Activated T-cell treated with anti-CD3 and anti-CD28 coated beads, Interleukin-2, amount 50 U/mL, for 24 hours (primary cell): ENCODE data around the gene TBC1D10B.
A peak's percentile ranks its signal among the peaks of the same experiment; 100 is the strongest.

Experiments used
- DNase-seq: peaks from one replicate; pipeline ENCODE4 v3.0.0-alpha.2; 2020
- H3K27ac Mint-ChIP-seq: 2 replicates; pipeline ENCODE4 v1.8.0; 2020; ENCODE audit warnings: mild to moderate bottlenecking, mixed read lengths
- H3K27me3 Mint-ChIP-seq: 2 replicates; pipeline ENCODE4 v1.8.0; 2020; ENCODE audit warnings: mixed read lengths
- H3K36me3 Mint-ChIP-seq: 2 replicates; pipeline ENCODE4 v1.8.0; 2020; ENCODE audit warnings: low read depth, mixed read lengths
- H3K4me1 Mint-ChIP-seq: 2 replicates; pipeline ENCODE4 v1.8.0; 2020; ENCODE audit warnings: low read depth, mixed read lengths
- H3K4me3 Mint-ChIP-seq: 2 replicates; pipeline ENCODE4 v1.8.0; 2020; ENCODE audit warnings: mild to moderate bottlenecking, moderate library complexity, mixed read lengths
- H3K9me3 Mint-ChIP-seq: 2 replicates; pipeline ENCODE4 v1.8.0; 2020; ENCODE audit warnings: mixed read lengths

Gene TBC1D10B

DNA sequence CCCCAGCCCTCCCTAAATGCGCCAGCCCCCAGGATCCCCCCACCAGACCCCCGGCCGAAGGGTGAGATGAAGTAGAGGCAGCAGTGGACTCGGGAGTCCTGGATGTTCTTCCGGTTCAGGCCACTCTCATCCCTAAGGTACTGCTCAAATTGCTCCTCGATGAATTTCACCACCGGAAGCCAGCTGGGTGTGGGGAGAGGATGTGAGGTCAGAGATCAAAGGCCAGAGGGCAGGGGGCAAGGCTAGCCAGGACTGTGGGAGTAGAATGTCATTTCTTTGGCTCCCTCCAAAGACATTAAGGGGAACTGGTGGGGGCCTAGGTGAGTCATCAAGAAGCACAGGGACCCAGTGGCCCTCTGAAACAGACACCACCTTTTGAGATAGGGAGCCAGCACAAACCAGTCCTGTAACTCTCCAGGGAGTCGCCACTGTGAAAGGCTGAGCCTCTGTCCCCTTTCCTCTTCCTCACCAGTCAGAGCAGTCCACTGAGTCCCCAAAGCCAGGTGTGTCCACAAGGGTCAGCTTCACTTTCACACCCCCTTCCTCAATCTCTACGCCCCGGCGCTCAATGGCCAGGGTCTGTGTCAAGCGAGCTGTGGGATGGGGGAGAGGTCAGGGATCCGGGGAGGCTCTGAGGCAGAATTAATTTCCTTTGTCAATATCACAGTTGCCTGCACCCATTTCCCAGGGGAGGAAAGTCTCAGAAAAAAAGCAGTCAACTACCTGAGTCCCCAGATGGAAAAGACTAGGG lies 11.2 kb upstream of the TBC1D10B start:
- no peak for DNase-seq
- Mint-ChIP-seq H3K4me3 (peak overlapping the region; percentile 90), H3K27me3 (no peaks in the 10 kb centered on the region), H3K36me3 (peaks cover 50% of the 10 kb centered on the region), H3K27ac (peak overlapping the region; percentile 93), H3K4me1 (peaks cover 59% of the 10 kb centered on the region), H3K9me3 (no peaks in the 10 kb centered on the region)

DNA sequence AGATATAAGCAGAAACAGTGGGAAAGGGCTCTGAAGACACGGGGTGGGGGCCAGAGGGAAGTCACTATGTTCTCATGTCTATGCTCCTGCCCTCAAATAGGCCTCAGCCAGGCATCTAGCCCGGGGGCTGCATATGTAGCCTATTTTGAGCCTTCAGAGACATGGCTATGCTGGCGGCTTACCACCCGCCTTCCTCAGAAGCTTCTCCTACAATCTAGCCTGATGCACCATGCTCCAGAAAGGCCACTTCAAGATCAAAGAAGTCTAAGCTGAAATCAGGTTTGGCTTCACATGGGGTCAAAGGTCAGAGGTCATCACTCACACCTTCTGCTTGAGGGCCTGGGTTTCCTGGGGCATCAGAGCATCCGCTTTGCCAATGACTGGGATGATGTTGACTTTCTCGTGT lies 10.5 kb upstream of the TBC1D10B start:
- H3K27me3 Mint-ChIP-seq: no peaks in the 10 kb centered on the region
- H3K9me3 Mint-ChIP-seq: no peaks in the 10 kb centered on the region
- H3K27ac Mint-ChIP-seq: peak overlapping the region; percentile 93
- H3K36me3 Mint-ChIP-seq: peaks cover 50% of the 10 kb centered on the region
- peaks cover 59% of the 10 kb centered on the region for H3K4me1 Mint-ChIP-seq
- DNase-seq: no peak
- H3K4me3 Mint-ChIP-seq: peak overlapping the region; percentile 90

DNA sequence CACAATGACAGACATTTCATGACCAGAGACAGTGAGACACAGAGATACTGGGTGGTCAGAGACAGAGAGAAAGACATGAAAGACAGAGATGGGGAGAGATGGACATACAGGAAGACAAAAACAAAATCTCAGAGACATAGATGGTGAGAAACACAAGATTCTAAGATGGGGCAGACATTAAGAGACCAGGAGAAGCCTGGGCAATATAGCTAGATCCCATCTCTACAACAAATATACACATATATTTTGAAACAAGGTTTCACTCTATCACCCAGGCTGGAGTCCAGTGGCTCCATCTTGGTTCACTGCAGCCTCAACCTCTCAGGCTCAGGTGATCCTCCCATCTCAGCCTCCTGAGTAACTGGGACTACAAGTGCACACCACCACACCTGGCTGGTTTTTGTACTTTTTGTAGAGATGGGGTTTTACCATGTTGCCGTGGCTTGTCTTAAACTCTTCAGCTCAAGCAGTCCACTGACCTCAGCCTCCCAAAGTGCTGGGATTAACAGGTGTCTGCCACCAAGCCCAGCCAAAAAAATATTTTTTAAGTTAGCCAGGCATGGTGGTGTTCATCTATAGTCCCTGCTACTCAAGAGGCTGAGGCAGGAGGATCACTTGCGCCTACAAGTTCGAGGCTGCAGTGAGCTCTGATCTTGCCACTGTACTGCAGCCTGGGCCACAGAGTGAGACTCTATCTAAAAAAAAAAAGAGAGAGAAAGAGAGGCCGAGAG lies 9.9 kb upstream of the TBC1D10B start:
- Mint-ChIP-seq H3K4me1 (peaks cover 59% of the 10 kb centered on the region), H3K27ac (peak overlapping the region; percentile 100), H3K27me3 (no peaks in the 10 kb centered on the region), H3K36me3 (peaks cover 50% of the 10 kb centered on the region), H3K4me3 (peak overlapping the region; percentile 98), H3K9me3 (no peaks in the 10 kb centered on the region)
- no peak for DNase-seq

DNA sequence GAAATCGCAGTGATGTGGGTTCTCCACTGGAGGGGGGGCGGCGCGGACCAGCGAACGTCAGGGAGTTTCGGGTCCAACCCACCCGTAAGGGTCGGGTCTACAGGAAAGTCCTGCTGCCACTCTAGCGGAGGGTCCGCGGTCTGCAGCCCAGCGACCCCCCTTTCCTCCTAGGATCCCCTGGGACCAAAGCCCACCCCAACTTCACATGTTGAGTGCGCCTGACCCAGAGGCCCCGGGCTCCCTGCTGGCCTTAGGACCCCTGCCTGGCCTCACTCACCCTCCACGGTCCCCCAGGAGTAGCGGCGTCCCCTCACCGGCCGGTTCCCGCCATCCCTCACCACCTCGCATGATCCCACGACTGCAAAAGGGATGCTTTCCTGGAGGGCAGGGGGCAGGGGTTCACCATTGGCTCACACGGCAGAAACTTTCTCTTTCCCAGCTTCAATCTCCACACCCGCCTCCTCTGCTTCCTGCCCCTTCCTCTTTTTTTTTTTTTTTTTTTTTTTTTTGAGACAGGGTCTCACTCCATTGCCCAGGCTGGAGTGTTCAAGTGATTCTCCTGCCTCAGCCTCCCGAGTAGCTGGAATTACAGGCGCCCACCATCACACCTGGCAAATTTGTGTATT lies 9.0 kb upstream of the TBC1D10B start:
- Mint-ChIP-seq H3K4me3 (peak overlapping the region; percentile 98), H3K27me3 (no peaks in the 10 kb centered on the region), H3K9me3 (no peaks in the 10 kb centered on the region), H3K4me1 (peaks cover 57% of the 10 kb centered on the region), H3K27ac (peak overlapping the region; percentile 100), H3K36me3 (peaks cover 50% of the 10 kb centered on the region)
- DNase-seq: no peak

DNA sequence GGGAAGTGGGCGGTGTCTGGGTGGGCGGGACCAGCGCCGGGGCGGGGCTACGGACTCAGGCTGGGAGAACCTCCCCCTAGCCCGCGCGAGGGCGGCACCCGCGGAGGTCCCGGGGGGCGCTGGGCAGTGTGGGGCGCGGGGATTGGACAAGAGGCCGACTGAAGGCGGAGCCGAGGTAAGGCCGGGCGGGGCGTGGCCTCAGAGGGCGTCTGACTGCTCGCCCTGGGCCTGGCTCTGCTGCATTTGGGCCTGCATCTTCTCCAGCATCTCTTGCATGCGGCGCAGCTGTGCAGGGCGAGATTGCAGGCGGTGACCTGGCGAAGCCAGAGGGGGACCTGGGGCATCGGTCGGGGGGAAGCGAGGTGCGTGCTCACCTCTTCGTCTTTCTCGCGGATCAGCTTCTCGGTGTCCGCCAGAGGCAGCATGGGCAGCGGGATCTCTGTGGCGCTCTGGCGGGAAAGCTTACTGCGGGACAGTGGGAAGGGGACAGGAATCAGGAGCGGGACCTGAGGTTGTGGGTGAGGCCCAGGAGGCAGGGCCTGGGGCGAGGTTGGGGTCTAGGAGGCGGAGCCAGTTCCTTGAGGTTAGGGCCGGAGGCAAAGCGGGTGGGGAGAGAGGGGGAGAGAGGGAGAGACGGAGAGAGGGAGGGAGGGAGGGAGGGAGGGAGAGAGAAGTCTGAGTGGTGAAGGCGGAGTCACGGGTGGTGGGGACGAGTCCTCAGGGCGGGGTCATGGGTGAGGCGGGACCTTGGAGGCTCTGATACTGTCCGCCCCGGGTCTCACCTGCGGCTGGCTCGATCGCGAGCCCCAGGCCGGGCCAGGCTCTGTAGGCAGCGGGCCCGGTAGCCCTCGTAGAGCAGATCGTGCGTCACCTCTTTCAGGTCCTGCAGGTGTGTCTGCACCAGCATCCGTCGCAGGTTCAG lies 8.2 kb upstream of the TBC1D10B start:
- peak; percentile 100 for DNase-seq
- peaks cover 54% of the 10 kb centered on the region for H3K4me1 Mint-ChIP-seq
- H3K4me3 Mint-ChIP-seq: peak overlapping the region; percentile 98
- H3K36me3 Mint-ChIP-seq: peaks cover 48% of the 10 kb centered on the region
- H3K27ac Mint-ChIP-seq: peak overlapping the region; percentile 100
- no peaks in the 10 kb centered on the region for H3K9me3 Mint-ChIP-seq
- H3K27me3 Mint-ChIP-seq: no peaks in the 10 kb centered on the region

DNA sequence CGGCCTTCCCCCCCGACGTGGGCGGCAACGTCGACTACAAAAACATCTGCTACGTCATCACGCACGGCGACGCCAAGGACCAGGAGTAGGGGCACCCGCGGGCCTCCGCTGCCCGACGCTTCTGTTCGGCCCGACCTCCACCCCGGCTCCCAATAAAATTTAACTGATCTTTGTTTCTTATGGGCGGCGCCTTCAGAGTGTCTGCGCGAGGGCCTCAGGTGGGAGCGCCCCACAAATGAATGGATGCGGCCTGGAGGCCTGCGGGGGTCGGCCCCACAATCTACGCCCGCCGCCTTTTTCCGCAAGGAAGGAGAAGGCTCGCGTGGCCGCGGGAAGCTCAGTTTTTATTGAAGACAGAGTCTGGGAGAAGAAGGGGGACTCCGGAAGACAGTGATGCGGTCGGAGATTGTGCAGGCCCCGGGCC lies 7.5 kb upstream of the TBC1D10B start:
- peak overlapping the region; percentile 98 for H3K4me3 Mint-ChIP-seq
- H3K27me3 Mint-ChIP-seq: no peaks in the 10 kb centered on the region
- peaks cover 48% of the 10 kb centered on the region for H3K36me3 Mint-ChIP-seq
- H3K27ac Mint-ChIP-seq: peak overlapping the region; percentile 100
- H3K4me1 Mint-ChIP-seq: peaks cover 48% of the 10 kb centered on the region
- no peaks in the 10 kb centered on the region for H3K9me3 Mint-ChIP-seq
- peak; percentile 87 for DNase-seq

DNA sequence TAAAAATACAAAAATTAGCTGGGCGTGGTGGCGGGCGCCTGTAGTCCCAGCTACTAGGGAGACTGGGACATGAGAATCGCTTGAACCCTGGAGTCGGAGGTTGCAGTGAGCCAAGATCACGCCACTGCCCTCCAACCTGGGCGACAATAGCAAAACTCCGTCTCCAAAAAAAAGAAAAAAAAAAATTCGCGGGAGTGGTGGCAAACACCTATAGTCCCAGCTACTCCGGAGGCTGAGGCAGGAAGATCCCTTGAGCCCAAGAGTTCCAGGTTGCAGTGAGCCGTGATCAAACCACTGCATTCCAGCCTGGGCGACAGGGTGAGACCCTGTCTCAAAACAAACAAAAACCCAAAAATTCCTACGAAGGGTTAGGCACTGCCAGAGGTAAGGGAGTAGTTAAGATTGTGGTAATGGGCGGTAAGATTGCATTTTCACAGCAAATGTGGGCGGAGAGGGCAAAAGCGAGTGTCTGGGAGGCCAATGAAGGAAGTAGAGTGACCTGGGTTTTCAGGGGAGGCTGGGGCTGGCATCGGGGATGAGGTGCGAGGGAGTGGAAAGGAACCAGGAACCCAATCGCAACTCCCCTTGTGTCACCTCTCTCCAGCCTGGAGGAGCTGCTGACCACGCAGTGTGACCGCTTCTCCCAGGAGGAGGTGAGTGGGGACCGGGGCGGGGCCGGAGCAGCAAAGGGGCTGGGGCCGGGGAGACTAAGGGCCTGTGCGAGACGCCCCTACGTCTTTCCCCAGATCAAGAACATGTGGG lies 6.9 kb upstream of the TBC1D10B start:
- Mint-ChIP-seq H3K4me1 (peaks cover 44% of the 10 kb centered on the region), H3K4me3 (peak overlapping the region; percentile 98), H3K36me3 (peaks cover 46% of the 10 kb centered on the region), H3K27me3 (no peaks in the 10 kb centered on the region), H3K9me3 (no peaks in the 10 kb centered on the region), H3K27ac (peak overlapping the region; percentile 100)
- DNase-seq: no peak

DNA sequence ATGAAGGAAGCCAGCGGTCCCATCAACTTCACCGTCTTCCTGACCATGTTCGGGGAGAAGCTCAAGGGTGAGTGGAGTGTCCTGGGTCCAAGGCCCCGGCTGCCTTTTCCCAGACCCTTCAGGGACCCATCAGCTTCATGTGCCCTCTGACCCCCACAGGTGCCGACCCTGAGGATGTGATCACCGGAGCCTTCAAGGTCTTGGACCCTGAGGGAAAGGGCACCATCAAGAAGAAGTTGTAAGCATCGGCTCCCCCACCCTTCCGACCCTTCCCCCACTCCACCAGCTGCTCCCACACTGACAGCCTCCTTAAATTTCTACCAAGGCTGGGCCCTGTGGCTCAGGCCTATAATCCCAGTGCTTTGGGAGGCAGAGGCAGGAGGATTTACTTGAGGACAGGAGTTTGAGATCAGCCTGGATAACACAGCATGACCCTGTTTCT lies 6.2 kb upstream of the TBC1D10B start:
- peak overlapping the region; percentile 98 for H3K4me3 Mint-ChIP-seq
- no peak for DNase-seq
- peak overlapping the region; percentile 100 for H3K27ac Mint-ChIP-seq
- no peaks in the 10 kb centered on the region for H3K9me3 Mint-ChIP-seq
- peaks cover 40% of the 10 kb centered on the region for H3K36me3 Mint-ChIP-seq
- peaks cover 46% of the 10 kb centered on the region for H3K4me1 Mint-ChIP-seq
- no peaks in the 10 kb centered on the region for H3K27me3 Mint-ChIP-seq

DNA sequence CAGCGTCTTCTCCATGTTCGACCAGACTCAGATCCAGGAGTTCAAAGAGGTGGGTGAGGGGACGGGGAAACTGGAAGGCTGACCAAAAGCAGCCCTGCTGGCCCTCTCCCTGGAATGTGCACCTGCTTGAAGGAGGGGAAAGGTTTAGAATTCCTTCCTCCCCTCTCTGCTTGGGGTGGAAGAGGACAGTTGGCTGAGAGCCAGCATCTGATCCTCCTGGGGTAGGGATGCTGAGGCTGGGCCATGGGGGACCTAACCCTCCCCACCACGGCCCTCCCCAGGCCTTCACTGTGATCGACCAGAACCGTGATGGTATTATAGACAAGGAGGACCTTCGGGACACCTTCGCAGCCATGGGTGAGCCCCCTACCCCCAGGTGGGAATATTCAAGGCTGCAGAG lies 5.6 kb upstream of the TBC1D10B start:
- Mint-ChIP-seq H3K4me3 (no peak overlapping the region), H3K9me3 (no peaks in the 10 kb centered on the region), H3K36me3 (peaks cover 33% of the 10 kb centered on the region), H3K27me3 (no peaks in the 10 kb centered on the region), H3K27ac (peak overlapping the region; percentile 100), H3K4me1 (peaks cover 46% of the 10 kb centered on the region)
- no peak for DNase-seq

DNA sequence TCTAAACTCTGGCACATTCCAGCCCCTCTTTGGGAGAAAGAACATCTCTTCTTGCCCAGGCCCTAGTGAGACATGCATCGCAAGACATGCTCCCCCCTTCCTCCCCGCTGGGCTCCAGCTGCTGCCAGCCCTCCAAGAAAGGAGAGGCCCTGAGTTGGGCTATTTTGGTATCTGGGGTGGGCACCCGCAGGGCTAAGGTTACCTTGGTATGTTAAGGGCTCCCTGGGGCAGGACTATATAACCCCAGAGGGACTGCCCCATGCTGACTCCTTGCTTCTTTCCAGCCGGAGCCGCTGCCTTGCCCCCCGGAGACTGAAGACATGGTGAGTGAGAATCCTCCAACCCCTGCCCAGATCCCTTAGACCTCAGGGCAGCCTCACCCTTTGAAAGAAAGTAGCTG lies 4.2 kb upstream of the TBC1D10B start, which contains the start of gene MYL11:
Gene MYL11, plus strand, starts transcription at position 265 of the 400 bp plus-strand sequence. Its CDS starts 56 bp downstream, at position 321.
- no peaks in the 10 kb centered on the region for H3K27me3 Mint-ChIP-seq
- no peak within 1 kb of the TSS for H3K4me3 Mint-ChIP-seq
- no peak for DNase-seq
- peaks cover 36% of the 10 kb centered on the region for H3K4me1 Mint-ChIP-seq
- peak within 1 kb of the TSS; percentile 100 for H3K27ac Mint-ChIP-seq
- peaks cover 20% of the 10 kb centered on the region for H3K36me3 Mint-ChIP-seq
- no peaks in the 10 kb centered on the region for H3K9me3 Mint-ChIP-seq

DNA sequence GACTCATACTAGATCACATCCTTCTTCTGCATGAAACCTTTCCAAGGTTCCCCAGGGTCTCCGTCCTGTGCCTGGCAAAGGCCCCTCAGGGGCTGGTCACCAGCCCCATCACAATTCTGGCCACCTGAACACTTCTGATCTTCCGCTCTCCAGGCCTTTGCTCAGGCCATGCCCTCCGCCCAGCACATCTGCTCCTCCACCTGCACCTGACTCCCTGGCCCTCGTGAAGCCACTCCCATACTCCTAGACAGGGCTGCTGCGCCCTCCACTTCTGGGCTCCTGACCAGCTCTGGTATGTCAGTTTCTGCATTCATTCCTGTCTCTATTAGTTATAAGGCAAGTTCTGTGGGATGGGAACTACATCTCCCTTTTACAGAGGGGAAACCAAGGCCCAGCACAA lies 2.4 kb upstream of the TBC1D10B start:
- no peaks in the 10 kb centered on the region for H3K27me3 Mint-ChIP-seq
- H3K36me3 Mint-ChIP-seq: peaks cover 22% of the 10 kb centered on the region
- no peak overlapping the region for H3K4me3 Mint-ChIP-seq
- H3K9me3 Mint-ChIP-seq: no peaks in the 10 kb centered on the region
- peaks cover 32% of the 10 kb centered on the region for H3K4me1 Mint-ChIP-seq
- peak overlapping the region; percentile 96 for H3K27ac Mint-ChIP-seq
- no peak for DNase-seq

DNA sequence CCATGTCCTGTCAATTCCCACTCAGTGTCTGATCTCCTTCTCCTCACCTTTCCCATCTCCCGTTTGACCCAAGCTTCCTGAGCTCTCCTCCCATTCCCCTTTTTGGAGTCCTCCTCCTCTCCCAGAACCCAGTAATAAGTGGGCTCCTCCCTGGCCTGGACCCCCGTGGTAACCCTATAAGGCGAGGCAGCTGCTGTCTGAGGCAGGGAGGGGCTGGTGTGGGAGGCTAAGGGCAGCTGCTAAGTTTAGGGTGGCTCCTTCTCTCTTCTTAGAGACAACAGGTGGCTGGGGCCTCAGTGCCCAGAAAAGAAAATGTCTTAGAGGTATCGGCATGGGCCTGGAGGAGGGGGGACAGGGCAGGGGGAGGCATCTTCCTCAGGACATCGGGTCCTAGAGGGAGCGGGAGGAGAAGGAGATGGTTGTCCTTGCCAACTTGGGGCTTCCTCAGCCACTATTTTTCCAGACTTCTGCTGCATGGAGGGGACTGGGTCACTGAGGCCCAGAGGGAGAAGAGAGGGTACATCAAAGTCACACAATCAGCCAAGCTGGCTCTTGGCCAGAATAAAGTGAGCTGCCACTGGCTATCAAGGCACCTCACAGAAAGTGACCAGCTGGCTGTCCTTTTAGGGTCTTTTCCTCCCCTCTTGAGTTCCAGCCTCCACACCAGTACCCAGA lies 1.9 kb upstream of the TBC1D10B start:
- DNase-seq: no peak
- peaks cover 23% of the 10 kb centered on the region for H3K36me3 Mint-ChIP-seq
- peak overlapping the region; percentile 96 for H3K27ac Mint-ChIP-seq
- H3K9me3 Mint-ChIP-seq: no peaks in the 10 kb centered on the region
- no peaks in the 10 kb centered on the region for H3K27me3 Mint-ChIP-seq
- H3K4me3 Mint-ChIP-seq: peak overlapping the region; percentile 84
- H3K4me1 Mint-ChIP-seq: peaks cover 32% of the 10 kb centered on the region

DNA sequence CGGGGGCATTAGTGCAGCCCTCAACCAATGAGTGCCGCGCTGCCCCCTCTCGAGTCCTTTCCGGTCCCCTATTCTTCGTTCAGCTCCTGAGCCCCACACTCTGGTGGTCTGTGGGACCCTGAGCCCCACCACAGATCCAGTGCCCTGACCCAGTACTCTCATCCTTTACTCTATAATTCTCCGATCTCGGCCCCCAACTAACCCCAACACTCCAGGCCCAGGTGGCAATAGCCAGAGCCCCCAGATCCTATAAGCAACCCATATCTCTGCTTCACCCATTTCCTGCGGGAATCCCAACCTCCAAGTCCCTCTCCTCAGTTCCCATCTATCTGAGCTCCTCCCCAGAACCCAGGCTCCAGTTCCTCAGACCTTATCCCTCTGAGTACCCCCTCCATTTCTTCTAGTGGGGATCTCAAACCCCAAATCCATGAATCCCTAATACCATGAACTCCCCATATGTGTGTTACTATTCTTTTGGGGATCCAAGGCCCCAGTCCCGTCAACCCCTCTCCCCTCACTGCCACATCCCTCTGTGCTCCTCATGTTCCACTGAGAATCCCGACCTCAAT lies 1.0 kb upstream of the TBC1D10B start:
- peaks cover 31% of the 10 kb centered on the region for H3K36me3 Mint-ChIP-seq
- H3K27ac Mint-ChIP-seq: peak overlapping the region; percentile 96
- peaks cover 38% of the 10 kb centered on the region for H3K4me1 Mint-ChIP-seq
- no peak for DNase-seq
- no peaks in the 10 kb centered on the region for H3K9me3 Mint-ChIP-seq
- peak overlapping the region; percentile 84 for H3K4me3 Mint-ChIP-seq
- H3K27me3 Mint-ChIP-seq: no peaks in the 10 kb centered on the region
